ENCODE measurements around the gene SPR.

SPR gene

DNA sequence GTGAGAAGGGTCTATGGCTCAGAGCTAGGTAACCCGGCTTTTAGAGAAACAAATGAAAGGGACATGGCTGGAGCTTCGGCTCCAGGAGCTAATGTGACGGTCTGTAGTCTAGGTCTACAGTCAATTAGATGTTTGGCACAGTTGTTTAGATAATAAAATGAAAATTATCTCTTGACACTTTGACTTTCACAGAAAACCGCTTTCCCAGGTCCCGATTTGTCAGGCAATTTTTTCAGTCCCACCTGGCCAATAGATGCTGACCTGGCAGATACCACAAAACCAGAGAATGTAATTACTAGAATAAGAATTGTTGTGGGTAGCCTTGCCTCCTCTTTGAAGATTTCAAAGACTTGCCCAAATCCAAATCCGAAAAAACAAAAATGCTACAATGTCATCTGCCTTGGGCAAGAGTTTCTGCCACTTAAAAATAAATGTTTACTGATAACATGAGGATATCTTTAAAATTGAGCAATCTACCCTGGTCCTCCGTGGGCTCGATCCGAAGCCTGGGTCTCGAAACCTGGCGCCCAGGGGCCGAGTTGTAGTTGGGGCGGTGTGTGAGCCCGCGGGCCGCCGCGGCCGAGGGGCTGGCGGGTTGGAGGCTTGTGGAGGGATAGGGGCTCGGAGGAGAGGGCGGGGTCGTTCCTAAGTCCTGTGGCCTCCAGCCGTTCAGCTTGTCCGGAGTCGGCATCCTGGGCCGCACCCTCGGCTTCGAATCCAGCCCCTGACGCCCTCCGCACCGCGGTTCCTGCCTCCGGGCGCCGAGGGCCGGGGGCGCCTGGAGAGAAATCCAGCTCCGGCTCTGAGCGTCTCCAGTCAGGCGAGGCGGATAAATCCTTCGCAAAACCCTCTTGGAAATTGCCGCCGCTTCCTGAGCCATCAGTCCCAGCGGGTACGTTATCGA, 32.5 kb downstream of the SPR start:
- Histone ChIP-seq H3K4me1 (no peaks in the 10 kb centered on the region), H3K9me3 (ENCODE audit: control insufficient read depth, low read length) (no peaks in the 10 kb centered on the region), H3K27ac (no peak overlapping the region), H3K4me2 (ENCODE audit: low read length) (no peak overlapping the region), H2AFZ (no peak overlapping the region), H3K4me3 (ENCODE audit: low read depth, low read length) (no peak overlapping the region), H3K79me2 (no peaks in the 10 kb centered on the region), H3K36me3 (ENCODE audit: control insufficient read depth, insufficient read depth, low read length) (no peaks in the 10 kb centered on the region), H3K9ac (no peak overlapping the region), H3K27me3 (ENCODE audit: control insufficient read depth, insufficient read depth, low read length) (no peaks in the 10 kb centered on the region)
- TF ChIP-seq, protein P1, sequence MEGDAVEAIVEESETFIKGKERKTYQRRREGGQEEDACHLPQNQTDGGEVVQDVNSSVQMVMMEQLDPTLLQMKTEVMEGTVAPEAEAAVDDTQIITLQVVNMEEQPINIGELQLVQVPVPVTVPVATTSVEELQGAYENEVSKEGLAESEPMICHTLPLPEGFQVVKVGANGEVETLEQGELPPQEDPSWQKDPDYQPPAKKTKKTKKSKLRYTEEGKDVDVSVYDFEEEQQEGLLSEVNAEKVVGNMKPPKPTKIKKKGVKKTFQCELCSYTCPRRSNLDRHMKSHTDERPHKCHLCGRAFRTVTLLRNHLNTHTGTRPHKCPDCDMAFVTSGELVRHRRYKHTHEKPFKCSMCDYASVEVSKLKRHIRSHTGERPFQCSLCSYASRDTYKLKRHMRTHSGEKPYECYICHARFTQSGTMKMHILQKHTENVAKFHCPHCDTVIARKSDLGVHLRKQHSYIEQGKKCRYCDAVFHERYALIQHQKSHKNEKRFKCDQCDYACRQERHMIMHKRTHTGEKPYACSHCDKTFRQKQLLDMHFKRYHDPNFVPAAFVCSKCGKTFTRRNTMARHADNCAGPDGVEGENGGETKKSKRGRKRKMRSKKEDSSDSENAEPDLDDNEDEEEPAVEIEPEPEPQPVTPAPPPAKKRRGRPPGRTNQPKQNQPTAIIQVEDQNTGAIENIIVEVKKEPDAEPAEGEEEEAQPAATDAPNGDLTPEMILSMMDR (IDR thresholded peaks at IDR 0.05), result no peak

DNA sequence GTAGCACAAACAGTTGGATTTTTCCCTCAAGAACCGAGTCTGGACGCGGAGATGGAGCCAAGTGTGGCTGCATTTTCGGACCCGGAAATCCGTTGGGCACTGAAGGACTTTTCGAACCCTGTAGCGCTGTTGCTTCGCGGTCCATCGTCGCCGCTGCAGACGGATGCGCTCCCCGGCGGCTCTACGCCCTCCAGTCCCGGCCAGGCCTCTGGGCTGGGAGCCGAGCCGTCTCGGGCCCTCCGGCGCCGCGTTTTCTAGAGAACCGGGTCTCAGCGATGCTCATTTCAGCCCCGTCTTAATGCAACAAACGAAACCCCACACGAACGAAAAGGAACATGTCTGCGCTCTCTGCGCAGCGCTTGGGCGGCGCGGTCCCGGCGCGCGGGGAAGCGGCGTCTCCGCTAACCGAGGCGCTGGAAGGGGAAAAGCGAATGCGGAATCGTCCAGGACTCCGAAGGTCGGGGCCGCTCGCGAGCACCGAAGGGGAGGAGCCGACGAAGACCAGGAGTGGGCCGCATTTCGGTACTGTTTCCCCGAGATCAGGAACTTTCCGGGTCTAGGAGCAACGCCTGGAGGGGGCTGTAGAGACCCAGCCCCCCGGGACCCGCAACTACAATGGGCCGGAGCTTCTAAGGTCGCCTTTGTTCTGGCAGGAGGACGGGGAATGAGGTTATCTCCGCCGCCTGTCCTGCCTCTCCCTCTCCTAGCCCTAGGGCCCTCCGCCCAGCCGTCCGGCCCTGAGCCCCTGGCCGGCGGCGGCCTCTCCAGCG, 33.3 kb downstream of the SPR start:
- Histone ChIP-seq H3K4me3 (ENCODE audit: low read depth, low read length) (no peak overlapping the region), H3K4me2 (ENCODE audit: low read length) (no peak overlapping the region), H3K36me3 (ENCODE audit: control insufficient read depth, insufficient read depth, low read length) (no peaks in the 10 kb centered on the region), H3K9ac (no peak overlapping the region), H3K27ac (no peak overlapping the region), H3K9me3 (ENCODE audit: control insufficient read depth, low read length) (no peaks in the 10 kb centered on the region), H3K79me2 (no peaks in the 10 kb centered on the region), H2AFZ (peak overlapping the region; percentile 13), H3K27me3 (ENCODE audit: control insufficient read depth, insufficient read depth, low read length) (no peaks in the 10 kb centered on the region), H3K4me1 (no peaks in the 10 kb centered on the region)
- TF ChIP-seq, protein P1 (IDR thresholded peaks at IDR 0.05), result no peak

DNA sequence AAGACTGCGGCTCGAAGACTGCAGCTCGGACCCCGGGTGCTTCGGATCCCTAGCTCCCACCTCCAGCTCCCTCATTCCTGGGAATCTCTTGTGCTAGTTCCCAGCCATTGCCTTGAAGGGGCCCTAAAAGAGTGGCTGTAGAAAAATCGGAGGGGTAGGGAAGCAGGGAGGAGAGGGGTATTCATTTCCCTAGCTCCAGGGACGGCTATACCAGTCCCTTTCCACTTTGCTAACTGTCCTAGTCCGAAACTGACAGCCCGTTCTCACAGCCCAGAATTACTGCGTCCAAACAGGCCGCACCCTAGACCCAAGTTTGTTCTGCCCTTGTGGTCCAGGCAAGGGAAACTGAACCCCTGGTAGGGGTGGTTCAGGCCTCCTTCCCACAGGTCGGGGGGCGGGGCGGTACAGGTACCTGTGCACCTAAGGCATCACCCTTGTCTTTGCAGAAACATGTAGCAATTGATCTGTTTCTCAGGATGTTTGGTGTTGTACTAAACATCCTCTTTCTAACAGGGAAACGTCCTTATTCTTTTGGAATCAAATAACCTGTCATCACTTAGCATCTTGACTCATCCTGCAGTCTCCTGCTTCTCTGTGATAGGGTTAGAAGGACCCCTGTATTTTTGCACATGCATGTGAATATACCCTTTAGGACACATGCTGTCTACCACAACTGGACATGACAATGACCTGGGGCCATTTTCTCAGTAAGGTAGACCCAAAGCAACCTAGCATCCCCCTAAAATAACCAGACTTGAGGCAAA, 34.1 kb downstream of the SPR start:
- Histone ChIP-seq H3K79me2 (no peaks in the 10 kb centered on the region), H3K27ac (no peak overlapping the region), H3K9me3 (ENCODE audit: control insufficient read depth, low read length) (no peaks in the 10 kb centered on the region), H3K9ac (no peak overlapping the region), H3K4me3 (ENCODE audit: low read depth, low read length) (no peak overlapping the region), H3K36me3 (ENCODE audit: control insufficient read depth, insufficient read depth, low read length) (no peaks in the 10 kb centered on the region), H3K27me3 (ENCODE audit: control insufficient read depth, insufficient read depth, low read length) (no peaks in the 10 kb centered on the region), H3K4me2 (ENCODE audit: low read length) (no peak overlapping the region), H2AFZ (no peak overlapping the region), H3K4me1 (no peaks in the 10 kb centered on the region)
- TF ChIP-seq, protein P1 (IDR thresholded peaks at IDR 0.05), result no peak

DNA sequence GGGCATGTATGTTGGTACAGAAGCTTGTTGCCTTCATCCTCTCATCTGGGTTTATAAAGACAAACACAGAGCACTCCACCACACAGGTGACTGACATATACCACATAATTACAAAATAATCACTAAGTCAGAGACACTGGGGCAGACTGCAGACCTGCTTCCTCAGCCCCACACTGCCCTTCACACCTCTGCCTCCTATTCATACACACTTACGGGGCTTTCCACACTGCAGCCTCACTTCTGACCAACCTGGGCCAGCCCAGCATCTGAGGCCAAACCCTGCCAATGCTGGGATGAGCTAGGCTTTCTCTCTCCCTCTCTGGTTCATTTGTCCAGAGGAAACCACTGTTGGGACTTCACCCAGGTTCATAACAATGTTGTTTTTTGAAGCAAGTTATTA, 34.6 kb downstream of the SPR start:
- Histone ChIP-seq H3K36me3 (ENCODE audit: control insufficient read depth, insufficient read depth, low read length) (no peaks in the 10 kb centered on the region), H3K4me2 (ENCODE audit: low read length) (no peak overlapping the region), H3K9me3 (ENCODE audit: control insufficient read depth, low read length) (no peaks in the 10 kb centered on the region), H3K27ac (no peak overlapping the region), H3K79me2 (no peaks in the 10 kb centered on the region), H3K27me3 (ENCODE audit: control insufficient read depth, insufficient read depth, low read length) (no peaks in the 10 kb centered on the region), H3K4me1 (no peaks in the 10 kb centered on the region), H3K4me3 (ENCODE audit: low read depth, low read length) (no peak overlapping the region), H2AFZ (no peak overlapping the region), H3K9ac (no peak overlapping the region)
- TF ChIP-seq, protein P1 (IDR thresholded peaks at IDR 0.05), result no peak
